Prostate gland (tissue), 2 donors: ENCODE data around the gene ABL1. TPM values are rescaled to one million over a fixed set of nuclear protein-coding genes. Genes with fewer than 3 reads are reported as not detected.

Experiments used
- DNase-seq: peaks from one replicate; pipeline ENCODE4 v3.0.0-alpha.2; 2019; ENCODE audit warnings: low spot score
- H3K27ac ChIP-seq, 2 donors: fragments of 200-600 bp; sonication (generic); 2 replicates each; pipeline ENCODE4 v1.5.1; 2017 to 2019
- H3K27me3 ChIP-seq: fragments of 200-600 bp; sonication (generic); replicated peaks from 2 replicates; pipeline ENCODE4 v1.5.1; 2019; ENCODE audit not compliant: insufficient read depth
- H3K36me3 ChIP-seq, 2 donors: fragments of 200-600 bp; sonication (generic); 1 replicate in 1 of 2; 2 replicates in 1 of 2; pipeline versions ENCODE4 v1.5.1 to v1.8.1; 2017 to 2019
- H3K4me1 ChIP-seq: fragments of 200-600 bp; sonication (generic); replicated peaks from 2 replicates; pipeline ENCODE4 v1.5.1; 2019
- H3K4me3 ChIP-seq, 2 donors: fragments of 200-600 bp; sonication (generic); 2 replicates each; pipeline ENCODE4 v1.5.1; 2017 to 2019
- H3K9me3 ChIP-seq: fragments of 200-600 bp; sonication (generic); 2 replicates; pipeline ENCODE4 v1.5.1; 2017
- POLR2A ChIP-seq: fragments of 450-650 bp; IDR thresholded peaks from one replicate; pipeline ENCODE4 v1.6.1; 2016; ENCODE audit warnings: antibody characterized with exemption, mild to moderate bottlenecking
- POLR2AphosphoS5 ChIP-seq: sonication (generic); formaldehyde crosslinking; IDR thresholded peaks from one replicate; pipeline ENCODE4 v1.6.1; 2017; ENCODE audit warnings: antibody characterized with exemption
- WGBS: methylation state at CpG from one replicate; pipeline ENCODE4 v1.1.5; 2018; 5-methylcytosine and 5-hydroxymethylcytosine counted together
- intact Hi-C: fragments of 100-400 bp; cut with DNase I; formaldehyde crosslinking; loops from one replicate; pipeline ENCODE4 v1.14.2; 2022
- total RNA-seq, 2 donors: library from RNA; depleted of rRNA; stranded (reverse); fragments of >200 nt; gene quantifications; one replicate each; pipeline ENCODE4 v1.1.0, GENCODE V29; 2016
- TF ChIP-seq, protein P1 (sequence below), 4 experiments: fragments of 200-600 bp in 2 of 4; fragments of 450-650 bp in 2 of 4; sonication (generic) in 2 of 4; IDR thresholded peaks; 1 replicate in 3 of 4; 2 replicates in 1 of 4; pipeline ENCODE4 v1.5.1; 2016 to 2019; ENCODE audit warnings: antibody characterized with exemption in 4 of 4, mild to moderate bottlenecking in 2 of 4, moderate library complexity in 2 of 4

Gene ABL1
- total RNA-seq, 2 donors from 2014 or later, result 48.2 to 73.4 TPM

DNA sequence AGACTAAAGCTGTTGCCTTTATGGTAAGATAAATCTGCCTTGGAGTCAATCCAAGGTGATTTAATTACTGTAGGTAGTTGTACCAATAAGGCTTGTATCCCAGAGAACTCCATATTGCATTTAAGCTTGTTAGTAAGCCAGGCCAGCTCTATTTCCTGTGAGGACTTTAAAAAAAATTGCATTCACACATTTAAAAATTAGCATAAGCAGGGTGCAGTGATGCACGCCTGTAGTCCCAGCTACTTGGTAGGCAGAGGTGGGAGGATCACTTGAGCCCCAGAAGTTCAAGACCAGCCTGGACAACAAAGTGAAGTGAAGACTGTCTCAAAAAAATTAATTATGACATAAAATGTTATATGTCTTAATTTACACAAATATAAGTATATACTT, 28.7 kb upstream of the ABL1 start:
- Histone ChIP-seq H3K4me1 (no peaks in the 10 kb centered on the region), H3K36me3 (no peaks in the 10 kb centered on the region), H3K4me3 (no peak overlapping the region), H3K27ac (no peak overlapping the region), H3K9me3 (no peaks in the 10 kb centered on the region), H3K27me3 (no peaks in the 10 kb centered on the region)
- DNase-seq, result no peak
- TF ChIP-seq POLR2A, result no peak
- no peak for TF ChIP-seq POLR2AphosphoS5
- intact Hi-C loops, result no loop called here
- WGBS, result 90% methylated on average over 1 of the region's 1 CpG

GRCh38 chr9:130810609-130811136, 24.4 kb upstream of the ABL1 start:
- no peak overlapping the region for H3K4me3 ChIP-seq
- H3K27me3 ChIP-seq, result no peaks in the 10 kb centered on the region
- TF ChIP-seq, protein P1, sequence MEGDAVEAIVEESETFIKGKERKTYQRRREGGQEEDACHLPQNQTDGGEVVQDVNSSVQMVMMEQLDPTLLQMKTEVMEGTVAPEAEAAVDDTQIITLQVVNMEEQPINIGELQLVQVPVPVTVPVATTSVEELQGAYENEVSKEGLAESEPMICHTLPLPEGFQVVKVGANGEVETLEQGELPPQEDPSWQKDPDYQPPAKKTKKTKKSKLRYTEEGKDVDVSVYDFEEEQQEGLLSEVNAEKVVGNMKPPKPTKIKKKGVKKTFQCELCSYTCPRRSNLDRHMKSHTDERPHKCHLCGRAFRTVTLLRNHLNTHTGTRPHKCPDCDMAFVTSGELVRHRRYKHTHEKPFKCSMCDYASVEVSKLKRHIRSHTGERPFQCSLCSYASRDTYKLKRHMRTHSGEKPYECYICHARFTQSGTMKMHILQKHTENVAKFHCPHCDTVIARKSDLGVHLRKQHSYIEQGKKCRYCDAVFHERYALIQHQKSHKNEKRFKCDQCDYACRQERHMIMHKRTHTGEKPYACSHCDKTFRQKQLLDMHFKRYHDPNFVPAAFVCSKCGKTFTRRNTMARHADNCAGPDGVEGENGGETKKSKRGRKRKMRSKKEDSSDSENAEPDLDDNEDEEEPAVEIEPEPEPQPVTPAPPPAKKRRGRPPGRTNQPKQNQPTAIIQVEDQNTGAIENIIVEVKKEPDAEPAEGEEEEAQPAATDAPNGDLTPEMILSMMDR (IDR thresholded peaks at IDR 0.05), result no peak
- no peak for TF ChIP-seq POLR2A
- no peak for TF ChIP-seq POLR2AphosphoS5
- H3K9me3 ChIP-seq, result no peaks in the 10 kb centered on the region
- no peak for DNase-seq
- H3K36me3 ChIP-seq, result no peaks in the 10 kb centered on the region
- H3K27ac ChIP-seq, result no peak overlapping the region
- no peaks in the 10 kb centered on the region for H3K4me1 ChIP-seq
- intact Hi-C loops, result no loop called here

DNA sequence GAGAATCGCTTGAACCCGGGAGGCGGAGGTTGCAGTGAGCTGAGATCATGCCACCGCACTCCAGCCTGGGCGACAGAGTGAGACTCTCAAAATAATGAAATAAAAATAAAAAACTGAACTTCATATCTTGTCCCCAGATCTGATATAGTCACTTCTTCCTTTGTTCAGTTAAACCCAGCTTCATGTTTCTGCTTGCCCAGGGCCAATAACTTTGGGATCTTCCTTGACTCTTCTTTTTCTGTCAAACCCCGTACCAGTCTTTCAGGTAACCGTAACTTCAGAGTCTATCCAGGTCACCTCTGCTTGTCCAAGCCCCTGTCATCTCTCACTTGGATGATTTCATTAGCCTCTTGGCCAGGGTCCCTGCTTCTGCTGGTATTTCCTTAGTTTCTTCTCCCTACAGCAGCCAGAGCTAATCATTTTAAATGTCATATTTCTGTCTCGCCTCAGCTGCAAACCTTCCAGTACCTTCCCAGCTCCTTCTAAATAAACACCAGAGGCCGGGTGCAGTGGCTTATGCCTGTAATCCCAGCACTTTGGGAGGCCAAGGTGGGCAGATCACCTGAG, 19.7 kb upstream of the ABL1 start:
- 30% methylated on average over 9 of the region's 9 CpGs for WGBS
- H3K27ac ChIP-seq, result peak overlapping the region in 1 of 2 donors; percentile 13
- intact Hi-C loops, result no loop called here

DNA sequence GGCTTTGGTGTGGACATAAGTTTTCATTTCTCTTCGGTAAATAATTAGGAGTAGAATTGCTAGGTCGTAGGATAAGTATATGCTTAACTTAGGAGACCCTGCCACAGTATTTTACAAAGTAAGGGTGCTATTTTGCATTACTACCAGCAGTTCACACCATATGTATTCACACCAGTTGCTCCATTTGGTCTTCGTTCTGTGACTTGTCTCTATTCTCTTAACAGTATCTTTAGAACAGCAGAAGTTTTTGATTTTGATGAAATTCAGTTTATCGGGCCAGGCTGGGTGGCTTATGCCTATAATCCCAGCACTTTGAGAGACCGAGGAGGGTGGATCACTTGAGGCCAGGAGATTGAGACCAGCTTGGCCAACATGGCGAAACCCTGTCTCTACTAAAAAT, 17.1 kb upstream of the ABL1 start:
- TF ChIP-seq POLR2A (no peak), POLR2AphosphoS5 (no peak)
- Histone ChIP-seq H3K27me3 (no peaks in the 10 kb centered on the region), H3K27ac (no peak overlapping the region), H3K4me1 (no peaks in the 10 kb centered on the region), H3K36me3 (no peaks in the 10 kb centered on the region), H3K4me3 (no peak overlapping the region), H3K9me3 (no peaks in the 10 kb centered on the region)
- intact Hi-C loops, result no loop called here
- DNase-seq, result no peak
- 96% methylated on average over 6 of the region's 6 CpGs for WGBS

More for the DNA sequence above, 19.7 kb upstream of the ABL1 start:
- Histone ChIP-seq H3K36me3 (no peaks in the 10 kb centered on the region), H3K4me1 (no peaks in the 10 kb centered on the region), H3K27me3 (no peaks in the 10 kb centered on the region), H3K4me3 (no peak overlapping the region), H3K9me3 (no peaks in the 10 kb centered on the region)
- TF ChIP-seq POLR2A (no peak), POLR2AphosphoS5 (no peak)
- TF ChIP-seq, protein P1 (IDR thresholded peaks at IDR 0.05), result no peak
- peak; percentile 28 for DNase-seq

GRCh38 chr9:130820135-130820738, 14.8 kb upstream of the ABL1 start:
- Histone ChIP-seq H3K4me3 (no peak overlapping the region), H3K9me3 (no peaks in the 10 kb centered on the region), H3K36me3 (no peaks in the 10 kb centered on the region), H3K4me1 (no peaks in the 10 kb centered on the region), H3K27ac (no peak overlapping the region), H3K27me3 (no peaks in the 10 kb centered on the region)
- WGBS, result 58% methylated on average over 5 of the region's 5 CpGs
- intact Hi-C loops, result no loop called here
- TF ChIP-seq POLR2A (no peak), POLR2AphosphoS5 (no peak)
- TF ChIP-seq, protein P1 (IDR thresholded peaks at IDR 0.05), result no peak
- no peak for DNase-seq

- no peaks in the 10 kb centered on the region for H3K36me3 ChIP-seq
- no peak for DNase-seq
- no peak overlapping the region for H3K27ac ChIP-seq
- intact Hi-C loops, result no loop called here
- no peaks in the 10 kb centered on the region for H3K27me3 ChIP-seq
- TF ChIP-seq, protein P1 (IDR thresholded peaks at IDR 0.05), result no peak
- no peak for TF ChIP-seq POLR2AphosphoS5
- no peak for TF ChIP-seq POLR2A
- no peaks in the 10 kb centered on the region for H3K4me1 ChIP-seq
- H3K4me3 ChIP-seq, result no peak overlapping the region
- 92% methylated on average over 6 of the region's 6 CpGs for WGBS
- no peaks in the 10 kb centered on the region for H3K9me3 ChIP-seq
Measured at GRCh38 chr9:130823435-130823834, 11.6 kb upstream of the ABL1 start.
